ENCODE data around the gene YIF1B.

Gene YIF1B

DNA sequence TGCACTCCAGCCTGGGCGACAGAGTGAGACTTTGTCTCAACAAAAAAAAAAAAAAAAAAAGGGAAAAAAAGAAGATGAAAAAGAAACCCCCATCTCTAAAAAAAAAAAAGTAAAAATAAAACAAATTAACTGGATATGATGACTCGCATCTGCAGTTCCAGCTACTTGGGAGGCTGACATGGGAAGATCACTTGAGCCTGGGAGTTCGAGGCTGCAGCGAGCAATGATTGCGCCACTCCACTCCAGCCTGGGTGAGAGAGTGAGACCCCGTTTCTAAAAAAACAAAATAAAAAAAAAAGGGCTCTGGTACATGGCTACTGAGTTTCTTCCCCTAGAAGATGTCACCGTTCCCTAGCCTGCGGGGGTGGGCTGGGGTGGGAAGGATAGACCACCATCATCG lies 17.5 kb upstream of the YIF1B start:
- DNase-seq (ENCODE audit: low spot score), result no peak

DNA sequence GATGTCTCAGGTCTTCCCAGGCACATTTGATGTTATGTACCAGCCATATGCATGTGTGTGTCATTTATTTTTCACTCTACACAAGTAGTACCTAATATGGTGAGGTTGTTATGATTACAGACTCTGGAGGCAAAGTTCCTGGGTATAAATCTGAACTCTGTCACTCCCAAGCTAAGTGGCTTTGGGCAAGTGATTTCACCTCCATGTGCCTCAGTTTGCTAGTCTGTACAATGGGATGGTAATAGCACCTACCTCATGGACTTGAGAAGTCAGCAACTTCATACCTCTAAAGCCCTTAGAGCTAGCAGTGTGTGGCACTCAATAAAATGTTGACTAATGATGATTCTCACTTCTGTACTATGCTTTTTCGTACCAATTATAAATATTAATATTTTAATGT lies 16.0 kb upstream of the YIF1B start:
- DNase-seq (ENCODE audit: low spot score), result no peak

DNA sequence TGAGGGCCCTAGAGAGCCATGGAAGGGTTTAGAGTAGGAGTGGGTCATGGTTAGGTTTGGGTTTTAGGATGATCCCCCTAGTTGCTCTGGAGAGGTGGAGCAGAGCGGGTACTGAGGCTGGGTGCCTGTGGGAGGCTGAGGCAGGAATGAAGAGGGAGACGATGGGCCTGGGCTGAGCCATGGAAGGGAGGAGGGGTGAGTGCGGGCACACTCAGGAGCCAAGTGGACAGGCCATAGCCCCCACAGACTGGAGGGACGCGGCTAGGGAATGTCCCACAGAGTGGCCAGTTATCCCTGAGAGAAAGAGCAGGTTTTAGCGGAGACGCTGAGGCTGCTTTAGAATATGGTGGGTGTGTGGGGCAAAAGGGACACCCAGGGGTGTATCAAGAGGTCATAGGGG lies 13.9 kb upstream of the YIF1B start:
- no peak for DNase-seq (ENCODE audit: low spot score)

DNA sequence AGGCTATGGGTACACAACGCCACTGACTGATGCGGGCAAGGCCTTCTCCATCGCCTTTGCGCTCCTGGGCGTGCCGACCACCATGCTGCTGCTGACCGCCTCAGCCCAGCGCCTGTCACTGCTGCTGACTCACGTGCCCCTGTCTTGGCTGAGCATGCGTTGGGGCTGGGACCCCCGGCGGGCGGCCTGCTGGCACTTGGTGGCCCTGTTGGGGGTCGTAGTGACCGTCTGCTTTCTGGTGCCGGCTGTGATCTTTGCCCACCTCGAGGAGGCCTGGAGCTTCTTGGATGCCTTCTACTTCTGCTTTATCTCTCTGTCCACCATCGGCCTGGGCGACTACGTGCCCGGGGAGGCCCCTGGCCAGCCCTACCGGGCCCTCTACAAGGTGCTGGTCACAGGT lies 10.8 kb upstream of the YIF1B start:
- no peak for DNase-seq (ENCODE audit: low spot score)

DNA sequence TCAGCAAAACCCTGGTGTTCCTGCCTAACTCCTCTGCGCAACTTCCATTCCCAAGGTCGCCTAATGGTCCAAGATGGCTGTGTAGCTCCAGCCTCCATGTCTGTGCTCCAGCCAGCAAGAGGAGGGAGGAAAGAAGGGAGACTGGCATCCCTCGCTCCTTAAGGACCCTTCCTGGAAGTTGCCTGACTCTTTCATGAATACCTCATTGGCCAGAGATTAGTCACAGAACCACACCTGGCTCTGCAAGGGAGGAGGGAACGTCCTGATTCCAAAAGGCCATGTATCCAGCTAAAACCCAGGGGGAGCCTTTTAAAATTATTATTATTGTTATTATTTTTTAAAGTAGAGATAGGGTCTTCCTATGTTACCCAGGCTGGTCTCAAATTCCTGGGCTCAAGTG lies 8.7 kb upstream of the YIF1B start:
- DNase-seq (ENCODE audit: low spot score), result no peak

DNA sequence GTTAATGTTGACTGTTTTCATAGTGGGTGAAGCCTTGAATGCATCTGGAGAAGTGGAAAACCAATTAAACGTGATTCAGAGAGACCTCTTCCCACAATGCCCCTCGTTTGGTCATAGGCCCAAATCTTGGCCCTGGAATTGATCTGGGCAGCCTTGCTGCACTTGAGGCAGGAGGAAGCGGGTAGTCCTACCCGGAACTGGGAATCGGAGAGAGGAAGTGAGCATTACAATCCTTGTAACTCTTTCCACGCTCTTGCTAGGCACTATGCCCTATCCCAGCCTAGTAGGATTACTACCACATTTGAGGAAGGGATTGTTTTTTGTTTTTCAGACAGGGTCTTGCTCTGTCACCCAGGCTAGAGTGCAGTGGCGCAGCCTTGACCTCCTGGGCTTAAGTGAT lies 7.5 kb upstream of the YIF1B start:
- no peak for DNase-seq (ENCODE audit: low spot score)

DNA sequence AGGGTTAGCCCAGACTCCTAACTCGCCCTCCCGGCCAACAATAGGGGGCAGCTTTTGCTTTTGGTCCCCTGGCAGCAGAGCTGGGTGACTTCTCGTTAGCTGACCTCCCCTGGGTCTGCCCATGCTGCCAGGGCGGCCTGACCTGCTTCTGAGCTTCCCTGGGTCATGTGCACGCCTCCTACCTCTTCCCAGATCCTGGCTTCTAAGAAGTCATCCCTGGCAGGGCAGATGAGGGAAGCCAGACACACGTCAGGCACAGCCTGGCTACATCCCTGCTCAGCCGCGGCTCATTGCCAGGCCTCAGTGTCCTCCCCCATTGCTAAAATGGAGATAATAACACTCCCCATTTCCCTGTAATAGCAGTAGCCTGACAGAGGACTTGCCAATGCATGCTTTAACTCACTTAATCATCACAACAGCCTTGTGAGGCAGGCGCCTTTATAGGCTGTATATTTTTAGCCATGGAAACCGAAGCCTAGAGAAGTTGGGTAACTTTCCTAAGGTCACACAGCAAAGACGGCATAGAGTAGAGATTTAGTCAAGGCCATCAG lies 6.0 kb upstream of the YIF1B start:
- no peak for DNase-seq (ENCODE audit: low spot score)

DNA sequence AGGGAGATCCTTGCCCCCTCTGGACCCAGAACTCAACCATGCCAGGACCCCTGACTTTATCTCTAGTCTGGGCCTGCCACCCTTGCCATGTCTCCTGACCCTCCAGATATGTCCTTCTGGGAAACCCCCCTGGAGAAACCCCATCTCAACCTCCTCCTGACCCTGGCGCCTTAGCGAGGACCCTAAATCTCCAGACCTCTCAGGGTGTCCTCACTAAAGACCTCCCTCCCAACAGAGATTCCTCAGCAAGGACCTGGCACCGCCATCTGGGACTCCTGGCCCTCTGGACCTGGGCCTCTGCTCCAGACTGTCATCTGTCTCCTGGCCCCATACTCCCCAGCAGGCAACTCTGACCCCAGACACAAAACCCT lies 5.2 kb upstream of the YIF1B start:
- DNase-seq (ENCODE audit: low spot score), result no peak

DNA sequence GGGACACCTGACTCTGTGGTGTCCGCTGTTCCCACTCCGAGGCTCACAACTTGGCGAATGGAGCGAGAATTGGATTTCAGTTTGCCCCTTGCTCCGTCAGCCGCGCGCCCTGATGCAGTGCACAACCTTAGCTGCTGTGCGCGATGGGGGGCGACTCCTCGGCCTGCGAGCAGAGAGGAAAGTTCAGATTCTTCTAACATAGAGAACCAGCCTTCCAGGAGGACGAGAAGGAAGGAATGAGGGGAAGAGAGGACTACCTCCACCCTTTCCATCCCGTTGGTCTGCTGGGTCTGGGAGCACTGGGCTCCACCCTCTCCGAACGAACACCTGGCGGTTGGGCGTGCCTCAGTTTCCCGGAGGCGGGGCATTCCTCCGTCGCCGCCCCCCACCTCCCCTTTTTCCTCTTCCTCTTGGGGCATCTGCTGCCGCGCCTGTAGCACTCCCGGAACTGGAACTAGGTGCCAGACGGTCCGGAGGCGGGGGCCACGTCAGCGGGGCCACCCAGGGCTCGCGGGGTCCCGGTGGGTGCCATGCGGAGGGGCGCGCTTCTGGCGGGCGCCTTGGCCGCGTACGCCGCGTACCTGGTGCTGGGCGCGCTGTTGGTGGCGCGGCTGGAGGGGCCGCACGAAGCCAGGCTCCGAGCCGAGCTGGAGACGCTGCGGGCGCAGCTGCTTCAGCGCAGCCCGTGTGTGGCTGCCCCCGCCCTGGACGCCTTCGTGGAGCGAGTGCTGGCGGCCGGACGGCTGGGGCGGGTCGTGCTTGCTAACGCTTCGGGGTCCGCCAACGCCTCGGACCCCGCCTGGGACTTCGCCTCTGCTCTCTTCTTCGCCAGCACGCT lies 3.9 kb upstream of the YIF1B start, which contains the start of gene KCNK6:
TSS of gene KCNK6 (plus strand) at position 425 of the 838 bp plus-strand sequence. CDS start at position 531, 106 bp downstream.
- DNase-seq (ENCODE audit: low spot score), result no peak

DNA sequence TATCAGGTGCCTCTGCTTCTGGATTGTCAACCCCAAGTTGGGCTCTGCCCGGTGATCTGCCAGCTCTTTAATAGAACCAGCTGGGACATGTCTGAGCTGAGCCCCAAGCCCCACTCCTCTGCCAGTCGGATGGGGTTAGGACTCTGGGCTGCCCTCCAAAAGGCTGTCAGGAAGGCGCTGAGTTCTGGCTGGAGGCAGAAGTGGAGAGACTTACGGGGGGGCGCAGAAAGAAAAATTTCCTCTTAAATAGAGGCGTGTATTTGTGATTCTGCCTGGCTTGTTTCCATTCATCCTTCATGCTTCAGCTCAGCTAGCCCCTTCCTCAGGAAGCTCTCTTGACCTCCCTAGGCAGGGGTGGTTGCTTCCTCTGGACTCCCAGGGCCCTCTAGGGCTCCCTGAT lies 2.9 kb upstream of the YIF1B start:
- no peak for DNase-seq (ENCODE audit: low spot score)

DNA sequence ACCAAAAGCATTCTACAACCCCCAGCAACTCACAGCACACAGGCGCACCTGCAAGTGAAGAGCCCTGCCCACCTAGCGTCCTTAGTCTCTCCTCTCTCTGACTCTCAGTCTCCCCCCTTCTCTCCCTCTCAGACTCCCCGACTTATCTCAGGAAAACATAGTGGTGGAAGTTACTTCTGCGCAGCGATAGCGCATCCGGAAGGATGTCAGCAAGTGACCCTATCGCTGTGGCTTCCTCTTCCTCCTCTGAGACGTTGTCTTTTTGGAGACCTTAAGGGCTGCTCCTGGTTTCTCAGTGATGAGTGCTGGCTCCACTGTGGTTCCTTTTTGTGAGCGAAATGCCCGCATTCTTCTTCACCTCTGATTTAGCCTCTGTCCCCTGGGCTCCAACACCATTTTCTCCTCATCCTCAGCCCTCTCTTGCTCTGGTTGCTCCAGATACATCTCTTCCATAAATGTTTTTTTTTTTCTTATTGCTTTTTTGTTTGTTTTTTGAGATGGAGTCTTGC lies 1.4 kb upstream of the YIF1B start:
- DNase-seq (ENCODE audit: low spot score), result no peak

DNA sequence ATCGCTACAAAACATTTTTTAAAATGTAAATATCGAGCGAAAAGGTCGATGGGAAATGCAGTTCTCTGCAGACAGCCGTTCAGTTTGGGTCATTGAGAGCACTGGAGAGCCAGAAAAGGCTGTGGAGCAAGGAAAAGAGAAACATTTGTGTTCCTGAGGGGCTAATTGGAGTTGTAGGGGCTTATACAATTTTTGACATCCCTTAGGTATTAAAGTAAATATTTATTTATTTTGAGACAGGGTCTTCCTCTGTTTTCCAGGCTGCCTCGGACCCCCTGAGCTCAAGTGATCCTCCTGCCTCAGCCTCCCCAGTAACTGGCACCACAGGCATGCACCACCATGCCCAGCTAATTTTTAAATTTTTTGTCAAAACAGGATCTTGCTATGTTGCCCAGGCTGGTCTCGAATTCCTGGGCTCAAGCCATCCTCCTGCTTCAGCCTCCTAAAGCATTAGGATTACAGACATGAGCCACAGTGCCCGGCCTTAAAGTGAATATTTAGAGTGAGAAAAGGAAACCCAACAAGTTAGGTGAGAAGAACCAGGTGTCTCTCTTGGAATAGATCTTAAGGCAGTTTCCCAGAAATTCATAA lies 825 bp upstream of the YIF1B start:
- no peak for DNase-seq (ENCODE audit: low spot score)

DNA sequence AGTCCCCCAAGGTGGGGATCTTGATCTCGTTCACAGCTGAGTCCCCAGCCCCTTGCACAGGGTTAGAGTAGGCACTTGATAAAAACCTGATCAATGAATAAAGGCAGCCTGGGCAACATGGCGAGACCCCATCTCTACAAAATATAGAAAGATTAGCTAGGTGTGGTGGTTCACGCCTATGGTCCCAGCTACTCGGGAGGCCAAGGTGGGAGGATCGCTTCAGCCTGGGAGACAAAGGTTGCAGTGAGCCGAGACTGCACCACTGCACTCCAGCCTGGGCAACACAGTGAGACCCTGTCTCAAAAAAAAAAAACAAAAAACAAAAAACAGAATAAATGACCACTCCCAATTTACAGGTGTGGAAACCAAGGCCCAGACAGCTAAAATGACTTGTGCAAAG lies 4.8 kb downstream of the YIF1B start:
- no peak for DNase-seq (ENCODE audit: low spot score)

DNA sequence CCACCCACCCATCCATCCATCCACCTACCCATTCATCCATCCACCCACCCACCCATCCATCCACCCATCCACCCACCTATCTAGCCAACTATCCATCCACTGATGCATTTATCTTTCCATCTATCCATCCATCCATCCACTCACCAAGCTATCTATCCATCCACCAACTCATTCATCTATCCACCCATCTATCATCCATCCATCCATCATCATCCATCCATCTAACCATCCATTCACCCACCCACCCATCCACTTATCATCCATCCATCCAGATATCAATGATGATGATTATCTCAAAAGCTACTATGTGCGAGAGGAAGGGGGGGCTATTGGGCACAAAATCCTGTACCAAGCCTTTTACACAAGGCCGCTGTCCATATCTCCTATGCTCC lies 5.5 kb downstream of the YIF1B start:
- DNase-seq (ENCODE audit: low spot score), result no peak

DNA sequence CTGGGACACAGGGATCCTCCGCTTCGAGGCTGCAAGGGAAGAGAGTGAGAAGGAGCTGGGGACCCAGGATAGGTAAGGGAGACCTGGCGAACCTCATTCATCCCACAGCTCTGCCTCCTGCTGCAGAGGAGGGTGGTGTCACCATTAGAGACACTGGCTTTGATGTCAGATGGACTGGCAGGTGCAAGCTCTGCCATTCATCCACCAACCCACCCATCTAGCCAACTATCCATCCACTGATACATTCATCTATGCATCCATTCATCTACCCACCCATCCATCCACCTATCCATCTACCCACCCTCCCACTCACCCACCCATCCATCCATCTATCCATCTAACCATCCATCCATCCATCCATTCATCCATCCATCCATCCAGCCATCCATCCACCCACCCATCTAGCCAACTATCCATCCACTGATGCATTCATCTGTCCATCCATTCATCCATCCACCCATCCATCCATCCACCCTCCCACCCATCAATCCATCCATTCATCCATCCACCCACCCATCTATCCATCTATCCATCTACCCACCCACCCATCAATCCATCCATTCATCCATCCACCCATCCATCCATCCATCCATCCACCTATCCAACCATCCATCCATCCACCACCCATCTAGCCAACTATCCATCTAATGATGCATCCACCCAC lies 6.0 kb downstream of the YIF1B start:
- no peak for DNase-seq (ENCODE audit: low spot score)

DNA sequence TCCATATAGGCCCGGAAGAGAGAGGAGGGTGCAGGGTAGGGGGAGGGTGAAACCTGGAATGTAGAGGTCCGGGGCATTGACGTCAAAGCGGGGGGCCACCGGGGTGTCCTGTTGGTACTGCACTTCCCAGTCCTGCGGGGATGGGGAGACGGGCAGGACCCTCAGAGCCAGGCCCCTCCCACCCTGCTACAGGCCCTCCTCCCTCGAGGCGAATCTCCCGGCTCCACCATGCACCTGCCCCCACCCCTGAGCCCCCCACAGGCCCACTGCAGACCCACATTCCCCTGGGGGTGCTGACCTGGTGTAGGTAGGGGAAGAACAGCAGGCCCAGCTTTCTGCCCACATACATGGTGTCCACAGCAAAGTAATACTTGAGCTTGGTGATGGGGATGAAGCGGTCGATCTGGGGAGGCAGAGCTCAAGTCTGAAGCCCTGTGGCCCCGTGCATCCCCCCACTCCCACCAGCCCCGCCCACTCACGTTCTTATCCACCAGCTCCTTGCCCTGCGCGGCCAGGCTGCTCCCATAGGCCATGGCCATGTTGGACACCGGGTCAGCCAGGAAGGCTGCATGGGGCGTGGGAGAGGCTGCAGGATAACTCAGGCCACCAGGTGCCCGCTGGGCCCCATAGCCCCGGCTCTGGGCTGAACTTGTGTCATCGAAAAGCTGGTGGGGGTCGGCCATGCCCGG lies 6.7 kb downstream of the YIF1B start:
- no peak for DNase-seq (ENCODE audit: low spot score)

DNA sequence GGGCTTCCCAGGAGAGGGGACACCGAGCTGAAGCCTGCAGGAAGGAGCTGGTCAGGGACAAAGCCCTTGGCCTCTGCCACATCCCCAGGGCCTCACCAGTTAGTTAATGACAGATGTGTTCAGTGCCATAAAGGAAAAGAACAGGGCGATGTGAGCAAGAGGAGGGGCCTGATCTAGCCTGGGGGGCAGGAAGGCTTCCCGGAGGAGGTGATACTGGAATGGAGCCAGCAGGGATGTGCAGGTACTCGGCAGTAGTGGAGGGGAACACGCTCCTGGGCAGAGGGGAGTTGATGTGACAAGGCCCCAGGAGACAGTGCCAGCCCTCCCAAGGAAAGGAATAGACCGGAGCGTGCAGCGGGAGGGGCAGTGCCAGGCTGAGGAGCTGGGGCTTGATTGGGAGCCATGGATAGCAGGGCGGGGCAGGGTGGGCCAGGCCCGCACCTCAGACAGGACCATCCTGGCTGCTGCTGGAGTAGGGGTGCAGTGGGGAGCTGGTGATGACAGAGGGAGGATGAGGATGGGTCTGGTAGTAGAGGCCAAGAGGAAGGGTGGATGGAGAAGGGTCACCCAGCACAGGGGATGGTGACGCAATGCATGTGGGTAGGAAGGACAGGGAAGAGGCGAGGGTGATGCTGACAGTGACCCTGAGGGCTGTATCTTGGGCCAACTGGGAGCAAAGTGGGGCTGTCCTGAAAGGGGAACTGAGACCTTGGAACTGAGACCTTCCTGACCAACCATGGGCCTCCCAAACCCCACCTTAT lies 7.6 kb downstream of the YIF1B start:
- DNase-seq (ENCODE audit: low spot score), result no peak

DNA sequence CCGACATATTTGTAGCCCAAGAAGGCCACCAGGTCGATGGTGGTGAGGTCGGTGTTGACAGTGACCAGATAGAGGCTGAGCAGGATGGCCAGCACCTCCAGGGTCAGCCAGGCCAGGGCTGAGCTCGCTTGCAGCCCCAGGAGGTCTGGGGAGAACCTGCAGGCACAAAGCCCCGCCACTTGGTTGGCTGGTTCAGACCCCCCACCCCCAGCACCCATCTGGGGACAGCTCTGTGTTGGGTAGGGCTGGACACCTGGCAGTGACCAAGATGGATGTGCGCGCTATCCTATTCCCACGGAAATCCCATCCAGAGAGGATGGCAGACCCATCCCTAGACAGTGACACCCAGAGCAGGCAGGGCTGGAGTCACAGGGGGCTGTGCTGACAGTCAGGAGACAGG lies 8.2 kb downstream of the YIF1B start:
- no peak for DNase-seq (ENCODE audit: low spot score)

DNA sequence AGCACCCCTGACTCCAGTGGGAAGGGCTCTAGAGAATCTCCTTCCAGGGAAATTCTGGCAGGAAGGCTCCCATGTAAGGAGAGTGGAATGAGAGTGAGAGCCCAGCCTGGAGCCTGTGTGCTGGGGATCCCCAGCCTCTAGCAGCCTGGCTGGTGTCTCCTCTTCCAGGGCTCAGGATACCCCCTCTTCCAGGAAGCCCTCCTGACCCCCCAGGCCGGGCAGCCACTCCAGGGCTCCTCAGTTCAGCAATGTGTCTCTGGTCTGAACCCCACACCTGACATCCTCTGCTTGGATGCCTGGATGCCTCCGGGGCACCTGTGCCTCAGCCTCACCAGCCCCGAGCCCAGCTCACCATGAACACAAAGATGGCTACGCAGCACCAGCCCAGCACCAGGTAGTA lies 8.7 kb downstream of the YIF1B start:
- no peak for DNase-seq (ENCODE audit: low spot score)

DNA sequence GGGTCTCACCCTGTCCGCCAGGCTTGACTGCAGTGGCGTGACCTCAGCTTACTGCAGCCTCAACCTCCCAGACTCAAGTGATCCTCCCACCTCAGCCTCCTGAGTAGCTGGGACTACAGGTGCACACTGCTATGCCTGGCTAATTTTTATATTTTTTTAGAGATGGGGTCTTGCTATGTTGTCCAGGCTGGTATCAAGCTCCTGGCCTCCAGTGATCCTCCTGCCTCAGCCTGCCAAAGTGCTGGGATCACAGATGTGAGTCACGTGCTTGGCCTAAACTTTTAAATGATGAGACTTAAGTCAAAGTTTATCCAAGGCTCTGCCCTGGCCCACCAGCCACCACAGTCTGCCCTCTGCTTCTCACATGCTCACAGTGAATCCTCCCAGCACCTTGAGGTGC lies 9.5 kb downstream of the YIF1B start:
- DNase-seq (ENCODE audit: low spot score), result no peak

DNA sequence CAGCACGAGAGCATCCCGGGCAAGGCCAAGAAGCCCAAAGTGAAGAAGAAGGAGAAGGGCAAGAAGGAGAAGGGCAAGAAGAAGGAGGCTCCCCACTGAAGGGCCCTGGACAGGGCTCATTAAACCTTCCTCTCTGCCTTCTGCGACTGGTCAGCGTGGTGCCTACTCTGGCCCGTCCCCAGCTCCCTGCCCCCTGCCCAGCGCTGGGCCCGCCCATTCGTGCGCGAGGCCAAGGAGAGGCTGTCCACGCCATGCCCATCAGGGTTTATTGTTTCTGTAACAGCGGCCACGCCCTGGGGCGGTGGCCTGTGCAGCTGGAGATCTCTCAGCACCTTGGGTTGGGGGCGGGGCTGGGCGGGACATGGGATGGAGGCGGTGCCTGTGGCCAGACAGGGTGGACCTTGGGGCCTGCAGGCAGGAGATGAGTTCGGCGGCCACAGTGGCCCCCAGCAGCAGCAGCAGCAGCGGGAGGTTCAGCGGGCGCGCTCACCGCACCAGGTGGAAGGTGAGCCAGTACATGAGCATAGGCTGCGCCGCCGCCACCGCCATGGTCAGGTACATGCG lies 10.8 kb downstream of the YIF1B start:
- no peak for DNase-seq (ENCODE audit: low spot score)

Measured in globus pallidus (tissue), 1 donor.